Breast epithelium (tissue), 3 donors: ENCODE measurements around the gene WNT4.

Source experiments
- POLR2A ChIP-seq: fragments of 450-650 bp; IDR thresholded peaks from one replicate; pipeline ENCODE4 v1.6.1; 2016; ENCODE audit warnings: antibody characterized with exemption, mild to moderate bottlenecking, moderate library complexity
- TF ChIP-seq, protein P1 (sequence below), 3 donors: fragments of 450-650 bp; IDR thresholded peaks; one replicate each; pipeline ENCODE4 v1.5.1; 2016 to 2017; ENCODE audit warnings: antibody characterized with exemption in 3 of 3, mild to moderate bottlenecking in 3 of 3, moderate library complexity in 3 of 3

DNA sequence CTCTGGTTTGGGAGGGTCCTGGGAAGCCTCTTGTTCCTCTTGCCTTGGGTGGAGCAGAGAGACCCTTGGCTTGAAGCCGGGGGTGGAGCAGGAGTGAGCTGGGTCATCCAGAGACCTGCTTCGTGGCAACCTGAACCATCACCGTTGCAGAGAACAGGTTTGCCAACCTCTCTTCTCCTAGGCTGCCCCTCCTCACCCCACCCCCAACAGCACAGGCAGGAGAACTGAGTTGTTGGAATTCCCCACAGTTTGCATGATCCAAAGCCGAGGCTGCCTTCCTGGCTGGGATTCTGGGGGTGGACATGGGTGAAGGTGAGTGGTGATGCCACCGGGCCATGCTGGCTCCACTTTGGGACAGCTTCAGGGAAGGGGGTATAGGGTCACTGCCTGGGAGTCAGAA is 2.2 kb downstream of the WNT4 start:
- TF ChIP-seq, protein P1, sequence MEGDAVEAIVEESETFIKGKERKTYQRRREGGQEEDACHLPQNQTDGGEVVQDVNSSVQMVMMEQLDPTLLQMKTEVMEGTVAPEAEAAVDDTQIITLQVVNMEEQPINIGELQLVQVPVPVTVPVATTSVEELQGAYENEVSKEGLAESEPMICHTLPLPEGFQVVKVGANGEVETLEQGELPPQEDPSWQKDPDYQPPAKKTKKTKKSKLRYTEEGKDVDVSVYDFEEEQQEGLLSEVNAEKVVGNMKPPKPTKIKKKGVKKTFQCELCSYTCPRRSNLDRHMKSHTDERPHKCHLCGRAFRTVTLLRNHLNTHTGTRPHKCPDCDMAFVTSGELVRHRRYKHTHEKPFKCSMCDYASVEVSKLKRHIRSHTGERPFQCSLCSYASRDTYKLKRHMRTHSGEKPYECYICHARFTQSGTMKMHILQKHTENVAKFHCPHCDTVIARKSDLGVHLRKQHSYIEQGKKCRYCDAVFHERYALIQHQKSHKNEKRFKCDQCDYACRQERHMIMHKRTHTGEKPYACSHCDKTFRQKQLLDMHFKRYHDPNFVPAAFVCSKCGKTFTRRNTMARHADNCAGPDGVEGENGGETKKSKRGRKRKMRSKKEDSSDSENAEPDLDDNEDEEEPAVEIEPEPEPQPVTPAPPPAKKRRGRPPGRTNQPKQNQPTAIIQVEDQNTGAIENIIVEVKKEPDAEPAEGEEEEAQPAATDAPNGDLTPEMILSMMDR (IDR thresholded peaks at IDR 0.05): no peak
- TF ChIP-seq POLR2A: no peak
